ENCODE results near the gene NOTCH1.

The NOTCH1 gene

GRCh38 chr9:136531904-136532798 is 13.7 kb downstream of the NOTCH1 start:
- DNase-seq (ENCODE audit: low read depth, low spot score): no peak

GRCh38 chr9:136531186-136531903 is 14.5 kb downstream of the NOTCH1 start:
- no peak for DNase-seq (ENCODE audit: low read depth, low spot score)

- DNase-seq (ENCODE audit: low read depth, low spot score): no peak
These were observed 15.3 kb downstream of the NOTCH1 start for GRCh38 chr9:136530461-136531089.

DNA sequence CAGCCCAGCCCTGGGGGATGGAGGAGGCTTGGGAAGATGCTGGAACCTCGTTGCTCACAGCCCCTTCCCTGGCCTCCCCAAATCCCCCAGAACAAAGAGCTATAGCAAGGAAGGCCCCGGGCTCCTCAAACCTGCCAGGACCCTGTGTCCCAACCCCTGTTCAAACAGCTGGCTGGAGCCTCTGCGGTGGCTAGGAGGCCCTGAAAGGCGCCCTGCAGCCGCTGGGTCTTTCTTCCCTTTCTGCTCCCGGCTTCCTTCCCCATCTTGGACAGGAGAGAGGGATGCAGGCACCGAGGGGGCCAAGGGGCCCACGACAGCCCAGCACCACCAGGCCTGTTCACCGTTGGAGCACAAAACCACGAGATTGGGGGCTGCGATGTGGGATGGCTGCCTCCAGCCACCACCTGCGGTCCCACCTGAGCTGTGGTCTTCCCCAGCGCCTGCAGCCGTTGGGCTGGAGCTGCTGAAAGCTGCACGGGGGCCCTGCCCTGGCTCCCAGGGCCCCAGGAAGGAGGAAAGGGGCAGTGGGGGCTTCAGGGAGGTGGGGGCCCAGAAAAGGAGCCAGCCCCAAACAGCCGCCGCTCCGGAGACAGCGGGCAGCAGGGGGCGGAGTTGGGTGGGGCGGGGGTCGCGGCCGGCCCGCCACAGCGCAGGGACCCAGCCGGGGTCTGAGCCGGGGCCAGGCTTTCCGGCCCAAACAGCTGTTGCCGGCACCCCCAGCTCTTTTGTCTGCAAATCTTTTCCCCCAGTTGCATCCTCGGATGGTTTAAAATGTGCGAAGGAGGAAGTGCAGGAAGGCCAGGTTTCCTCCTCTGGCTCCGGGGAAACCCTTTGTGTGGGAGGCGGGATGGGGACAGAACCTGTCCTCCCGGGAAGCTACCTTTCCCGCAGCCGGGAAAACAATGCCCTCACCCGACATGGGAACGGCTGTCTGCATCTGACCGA is 16.1 kb downstream of the NOTCH1 start:
- no peak for DNase-seq (ENCODE audit: low read depth, low spot score)

GRCh38 chr9:136528716-136529341 is 17.0 kb downstream of the NOTCH1 start:
- DNase-seq (ENCODE audit: low read depth, low spot score): no peak

GRCh38 chr9:136527721-136528710 is 17.8 kb downstream of the NOTCH1 start:
- no peak for DNase-seq (ENCODE audit: low read depth, low spot score)

DNA sequence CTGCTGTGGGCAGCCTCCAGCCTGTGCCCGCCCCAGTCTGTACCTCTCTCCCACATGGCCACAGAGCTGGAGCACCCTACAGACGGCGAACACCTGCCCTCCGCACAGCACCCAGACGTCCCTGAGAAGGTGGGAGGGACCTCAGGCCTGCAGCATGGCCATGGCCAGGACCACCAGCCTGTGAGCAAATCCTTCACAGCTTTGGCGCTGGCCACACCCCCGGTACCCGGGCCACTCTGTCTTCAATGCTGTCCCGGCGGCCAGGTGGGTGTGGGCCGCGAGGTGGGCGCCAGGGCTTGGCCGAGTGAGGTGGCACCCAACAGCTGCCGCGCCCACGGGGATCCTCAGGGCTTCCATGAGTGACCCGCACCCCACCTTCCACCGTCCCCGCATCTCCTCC is 18.7 kb downstream of the NOTCH1 start:
- DNase-seq (ENCODE audit: low read depth, low spot score): no peak

- DNase-seq (ENCODE audit: low read depth, low spot score): no peak
These were observed 19.2 kb downstream of the NOTCH1 start for GRCh38 chr9:136526625-136527066.

DNA sequence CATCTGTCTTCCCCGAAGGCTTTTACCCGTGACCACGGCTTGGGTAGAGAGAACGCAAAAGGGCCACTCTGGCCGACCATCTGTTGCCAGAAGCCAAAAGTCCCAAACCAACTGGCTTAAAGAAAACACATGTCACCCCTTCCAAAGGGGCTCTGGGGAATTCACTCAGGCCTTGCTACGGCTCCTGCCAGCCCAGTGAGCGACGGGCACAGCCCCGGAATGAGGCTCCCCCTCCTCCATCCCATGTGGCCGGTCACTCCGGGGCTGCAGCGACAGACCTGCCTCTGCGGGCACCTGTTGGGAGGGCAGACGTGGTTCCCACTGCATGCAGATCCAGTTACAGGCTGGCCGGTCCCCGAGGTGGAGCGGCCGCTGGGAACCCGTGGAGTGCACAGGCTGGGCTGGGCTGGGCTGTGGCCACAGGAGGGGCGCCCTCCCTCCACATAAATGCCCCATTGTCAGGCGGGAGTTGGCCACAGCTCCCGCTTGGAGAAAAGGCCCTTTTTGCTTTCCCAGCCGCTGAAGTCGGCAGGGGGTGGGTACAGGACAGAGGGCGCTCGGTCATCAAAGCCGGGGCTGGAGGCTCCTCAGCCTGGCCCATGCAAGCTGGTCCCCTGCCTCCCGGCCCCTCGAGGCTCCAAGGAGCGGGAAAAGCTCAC is 19.9 kb downstream of the NOTCH1 start:
- no peak for DNase-seq (ENCODE audit: low read depth, low spot score)

DNA sequence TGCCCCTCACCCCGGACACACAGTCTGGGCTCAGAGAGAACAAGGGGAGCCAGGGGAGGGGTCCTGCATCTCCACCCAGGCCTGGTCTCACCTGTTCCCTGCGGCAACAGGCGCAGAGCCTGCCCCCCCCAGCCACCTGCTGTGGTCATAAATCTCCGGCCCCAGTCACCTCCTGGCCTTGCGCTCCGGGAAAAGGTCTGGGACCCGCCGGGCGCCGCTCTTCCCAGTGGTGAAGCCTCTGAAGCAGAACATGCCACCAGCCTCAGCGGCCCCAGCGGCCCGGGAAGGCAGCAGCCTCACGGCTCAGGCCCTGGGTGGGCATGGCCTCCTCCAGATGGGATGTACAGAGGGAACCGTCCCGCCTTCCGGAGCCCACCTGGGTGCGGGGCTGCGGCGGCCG is 20.6 kb downstream of the NOTCH1 start:
- no peak for DNase-seq (ENCODE audit: low read depth, low spot score)

GRCh38 chr9:136522314-136523237 is 23.3 kb downstream of the NOTCH1 start:
- DNase-seq (ENCODE audit: low read depth, low spot score): no peak

DNA sequence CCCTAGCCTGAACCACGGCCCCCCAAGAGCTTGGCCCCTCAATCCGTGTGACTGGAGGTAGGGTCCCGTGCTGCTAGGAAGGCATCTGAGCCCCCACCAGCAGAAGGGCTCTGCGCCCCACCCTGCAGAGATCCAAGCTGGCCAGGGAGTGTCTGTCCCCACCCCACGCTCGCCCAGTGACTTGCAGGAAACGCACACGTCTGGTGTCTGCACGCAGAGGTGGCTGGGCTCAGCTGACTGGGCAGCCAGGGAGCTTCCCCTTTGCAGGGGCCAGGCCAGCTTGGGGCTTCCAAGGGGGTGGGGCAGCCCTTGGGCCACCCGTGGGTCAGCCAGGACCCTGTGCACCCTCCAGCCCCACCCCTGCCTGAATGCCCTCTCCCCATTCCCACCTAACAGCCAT is 24.3 kb downstream of the NOTCH1 start:
- no peak for DNase-seq (ENCODE audit: low read depth, low spot score)

GRCh38 chr9:136520053-136520540 is 25.8 kb downstream of the NOTCH1 start:
- DNase-seq (ENCODE audit: low read depth, low spot score): no peak

DNA sequence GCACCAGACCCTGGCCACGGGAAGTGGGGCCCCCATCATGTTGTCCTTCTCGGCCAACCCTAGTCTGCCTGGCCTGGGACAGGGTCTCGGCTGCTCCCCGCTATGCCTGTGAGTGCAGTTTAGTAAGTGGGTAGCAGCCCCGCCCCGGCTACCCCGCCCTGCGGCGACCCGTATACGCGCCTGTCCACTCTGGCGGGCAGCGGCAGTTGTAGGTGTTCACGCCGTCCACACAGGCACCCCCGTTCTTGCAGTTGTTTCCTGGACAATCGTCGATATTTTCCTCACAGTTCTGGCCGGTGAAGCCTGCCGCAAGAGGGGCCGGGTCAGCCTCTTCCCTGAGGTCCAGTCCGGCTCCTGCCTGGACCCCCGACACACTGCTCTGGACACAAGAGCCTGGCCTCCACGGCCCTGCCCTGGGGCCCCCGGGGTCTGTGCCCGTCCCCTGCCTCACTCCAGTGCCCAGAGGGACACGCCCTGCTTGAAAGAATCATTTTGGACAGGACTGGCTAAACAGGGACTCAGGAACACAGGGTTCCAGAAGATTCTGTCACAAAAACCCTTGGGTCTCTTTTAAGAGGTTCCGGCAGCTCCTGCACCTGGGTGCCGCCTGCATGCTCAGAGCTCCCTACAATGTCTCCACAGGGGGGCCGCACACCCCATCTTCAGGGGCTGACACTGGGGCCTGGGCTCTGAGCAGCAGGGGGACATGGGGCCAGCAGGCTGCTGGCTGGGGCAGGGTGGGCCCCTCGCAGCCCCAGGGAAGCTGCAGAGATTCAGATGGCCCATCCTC is 26.4 kb downstream of the NOTCH1 start:
- no peak for DNase-seq (ENCODE audit: low read depth, low spot score)

GRCh38 chr9:136518623-136519022 is 27.2 kb downstream of the NOTCH1 start:
- DNase-seq (ENCODE audit: low read depth, low spot score): no peak

GRCh38 chr9:136517950-136518349 is 27.9 kb downstream of the NOTCH1 start:
- no peak for DNase-seq (ENCODE audit: low read depth, low spot score)
